ENCODE data around the gene PRKD2. TPM values are rescaled to one million over a fixed set of nuclear protein-coding genes. Genes with fewer than 3 reads are reported as not detected.

Gene PRKD2
- total and polyA plus RNA-seq, 2 donors = 20.0 to 109 TPM

- 81% methylated on average over 16 of the region's 16 CpGs for WGBS
- Histone ChIP-seq H3K36me3 (ENCODE audit: control insufficient read depth in 2 of 2, insufficient read depth in 2 of 2, low read length in 1 of 2) (peaks cover 89 to 92% of the 10 kb centered on the region in 2 donors), H3K4me3 (ENCODE audit: low read length in 2 of 2) (no peak overlapping the region), H3K9me3 (ENCODE audit: control insufficient read depth in 2 of 2, insufficient read depth in 1 of 2, low read length in 1 of 2) (no peaks in the 10 kb centered on the region), H3K27me3 (ENCODE audit: control insufficient read depth in 2 of 2, insufficient read depth in 1 of 2, low read length in 1 of 2) (no peaks in the 10 kb centered on the region), H3K27ac (ENCODE audit: low read depth in 1 of 2, low read length in 1 of 2) (no peak overlapping the region), H3K4me1 (ENCODE audit: control insufficient read depth in 2 of 2, insufficient read depth in 2 of 2, low read length in 2 of 2) (peaks cover 10 to 39% of the 10 kb centered on the region in 2 donors)
- DNase-seq (ENCODE audit: low read depth in 6 of 9, low spot score in 9 of 9) = no peak
Measured at GRCh38 chr19:46723023-46723461, 6.1 kb upstream of the PRKD2 start.

GRCh38 chr19:46722421-46723022 lies 5.6 kb upstream of the PRKD2 start:
- Histone ChIP-seq H3K27ac (ENCODE audit: low read depth in 1 of 2, low read length in 1 of 2) (no peak overlapping the region), H3K4me1 (ENCODE audit: control insufficient read depth in 2 of 2, insufficient read depth in 2 of 2, low read length in 2 of 2) (peaks cover 15 to 44% of the 10 kb centered on the region in 2 donors), H3K36me3 (ENCODE audit: control insufficient read depth in 2 of 2, insufficient read depth in 2 of 2, low read length in 1 of 2) (peaks cover 84 to 86% of the 10 kb centered on the region in 2 donors), H3K27me3 (ENCODE audit: control insufficient read depth in 2 of 2, insufficient read depth in 1 of 2, low read length in 1 of 2) (no peaks in the 10 kb centered on the region), H3K4me3 (ENCODE audit: low read length in 2 of 2) (no peak overlapping the region), H3K9me3 (ENCODE audit: control insufficient read depth in 2 of 2, insufficient read depth in 1 of 2, low read length in 1 of 2) (no peaks in the 10 kb centered on the region)
- DNase-seq (ENCODE audit: low read depth in 6 of 9, low spot score in 9 of 9) = peak in 1 of 9 donors; percentile 37
- WGBS = 72% methylated on average over 25 of the region's 25 CpGs

- H3K4me3 ChIP-seq (ENCODE audit: low read length in 2 of 2) = no peak overlapping the region
- no peak for DNase-seq (ENCODE audit: low read depth in 6 of 9, low spot score in 9 of 9)
- peaks cover 17 to 49% of the 10 kb centered on the region in 2 donors for H3K4me1 ChIP-seq (ENCODE audit: control insufficient read depth in 2 of 2, insufficient read depth in 2 of 2, low read length in 2 of 2)
- H3K9me3 ChIP-seq (ENCODE audit: control insufficient read depth in 2 of 2, insufficient read depth in 1 of 2, low read length in 1 of 2) = no peaks in the 10 kb centered on the region
- 93% methylated on average over 17 of the region's 17 CpGs for WGBS
- H3K36me3 ChIP-seq (ENCODE audit: control insufficient read depth in 2 of 2, insufficient read depth in 2 of 2, low read length in 1 of 2) = peaks cover 79 to 81% of the 10 kb centered on the region in 2 donors
- H3K27me3 ChIP-seq (ENCODE audit: control insufficient read depth in 2 of 2, insufficient read depth in 1 of 2, low read length in 1 of 2) = no peaks in the 10 kb centered on the region
- no peak overlapping the region for H3K27ac ChIP-seq (ENCODE audit: low read depth in 1 of 2, low read length in 1 of 2)
Measured at GRCh38 chr19:46722004-46722380, 5.1 kb upstream of the PRKD2 start.

GRCh38 chr19:46721269-46722003 lies 4.5 kb upstream of the PRKD2 start:
- Histone ChIP-seq H3K4me3 (ENCODE audit: low read length in 2 of 2) (no peak overlapping the region), H3K27me3 (ENCODE audit: control insufficient read depth in 2 of 2, insufficient read depth in 1 of 2, low read length in 1 of 2) (no peaks in the 10 kb centered on the region), H3K36me3 (ENCODE audit: control insufficient read depth in 2 of 2, insufficient read depth in 2 of 2, low read length in 1 of 2) (peaks cover 73 to 76% of the 10 kb centered on the region in 2 donors), H3K27ac (ENCODE audit: low read depth in 1 of 2, low read length in 1 of 2) (no peak overlapping the region), H3K9me3 (ENCODE audit: control insufficient read depth in 2 of 2, insufficient read depth in 1 of 2, low read length in 1 of 2) (no peaks in the 10 kb centered on the region), H3K4me1 (ENCODE audit: control insufficient read depth in 2 of 2, insufficient read depth in 2 of 2, low read length in 2 of 2) (peaks cover 17 to 49% of the 10 kb centered on the region in 2 donors)
- no peak for DNase-seq (ENCODE audit: low read depth in 6 of 9, low spot score in 9 of 9)
- 97% methylated on average over 16 of the region's 16 CpGs for WGBS

DNA sequence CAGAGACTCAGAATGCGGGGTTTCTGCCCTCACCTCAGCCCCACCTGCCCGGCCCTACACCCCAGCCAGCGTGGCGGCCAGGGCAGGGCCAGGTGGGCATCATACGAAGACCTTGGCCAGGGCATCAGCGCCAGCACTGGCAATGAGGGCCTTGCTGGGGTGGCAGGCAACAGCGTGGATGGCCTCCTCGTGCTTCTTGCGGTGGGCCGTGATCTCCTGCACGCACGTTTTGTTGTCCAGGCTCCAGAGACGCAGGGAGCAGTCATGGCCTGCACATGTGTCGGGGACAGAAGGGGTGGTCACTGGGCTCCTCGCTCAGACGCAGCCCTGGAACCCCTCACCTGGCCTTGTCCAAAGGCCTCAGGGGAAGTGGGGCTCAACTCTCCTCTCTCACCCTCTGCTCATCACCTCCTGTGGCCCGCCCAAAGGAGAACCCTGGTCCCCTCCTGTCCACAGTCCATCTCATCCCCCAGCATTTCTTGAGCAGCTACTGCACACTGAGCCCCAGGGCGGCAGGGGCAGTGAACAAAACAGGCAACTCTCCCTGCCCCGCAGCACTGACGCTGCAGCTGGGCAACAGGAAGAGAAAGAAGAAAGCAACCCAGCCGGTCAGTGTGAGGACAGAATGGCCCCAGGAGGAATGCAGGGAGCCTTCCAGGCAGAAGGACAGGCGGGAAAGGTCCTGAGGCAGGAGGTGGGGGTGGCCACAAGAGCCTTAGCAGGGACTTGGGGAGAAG lies 3.8 kb upstream of the PRKD2 start:
- Histone ChIP-seq H3K36me3 (ENCODE audit: control insufficient read depth in 2 of 2, insufficient read depth in 2 of 2, low read length in 1 of 2) (peaks cover 65 to 68% of the 10 kb centered on the region in 2 donors), H3K9me3 (ENCODE audit: control insufficient read depth in 2 of 2, insufficient read depth in 1 of 2, low read length in 1 of 2) (no peaks in the 10 kb centered on the region), H3K4me3 (ENCODE audit: low read length in 2 of 2) (no peak overlapping the region), H3K27ac (ENCODE audit: low read depth in 1 of 2, low read length in 1 of 2) (no peak overlapping the region), H3K4me1 (ENCODE audit: control insufficient read depth in 2 of 2, insufficient read depth in 2 of 2, low read length in 2 of 2) (peaks cover 17 to 51% of the 10 kb centered on the region in 2 donors), H3K27me3 (ENCODE audit: control insufficient read depth in 2 of 2, insufficient read depth in 1 of 2, low read length in 1 of 2) (no peaks in the 10 kb centered on the region)
- 97% methylated on average over 22 of the region's 22 CpGs for WGBS
- DNase-seq (ENCODE audit: low read depth in 6 of 9, low spot score in 9 of 9) = no peak

GRCh38 chr19:46719629-46720502 lies 3.0 kb upstream of the PRKD2 start:
- no peak for DNase-seq (ENCODE audit: low read depth in 6 of 9, low spot score in 9 of 9)
- H3K4me1 ChIP-seq (ENCODE audit: control insufficient read depth in 2 of 2, insufficient read depth in 2 of 2, low read length in 2 of 2) = peaks cover 17 to 57% of the 10 kb centered on the region in 2 donors
- peak overlapping the region in 1 of 2 donors; percentile 48 for H3K27ac ChIP-seq (ENCODE audit: low read depth in 1 of 2, low read length in 1 of 2)
- H3K4me3 ChIP-seq (ENCODE audit: low read length in 2 of 2) = no peak overlapping the region
- no peaks in the 10 kb centered on the region for H3K9me3 ChIP-seq (ENCODE audit: control insufficient read depth in 2 of 2, insufficient read depth in 1 of 2, low read length in 1 of 2)
- H3K36me3 ChIP-seq (ENCODE audit: control insufficient read depth in 2 of 2, insufficient read depth in 2 of 2, low read length in 1 of 2) = peaks cover 57 to 60% of the 10 kb centered on the region in 2 donors
- no peaks in the 10 kb centered on the region for H3K27me3 ChIP-seq (ENCODE audit: control insufficient read depth in 2 of 2, insufficient read depth in 1 of 2, low read length in 1 of 2)
- WGBS = 94% methylated on average over 25 of the region's 25 CpGs

GRCh38 chr19:46718934-46719622 lies 2.2 kb upstream of the PRKD2 start:
- Histone ChIP-seq H3K27ac (ENCODE audit: low read depth in 1 of 2, low read length in 1 of 2) (peak overlapping the region; percentile 97), H3K36me3 (ENCODE audit: control insufficient read depth in 2 of 2, insufficient read depth in 2 of 2, low read length in 1 of 2) (peaks cover 49 to 52% of the 10 kb centered on the region in 2 donors), H3K27me3 (ENCODE audit: control insufficient read depth in 2 of 2, insufficient read depth in 1 of 2, low read length in 1 of 2) (no peaks in the 10 kb centered on the region), H3K4me1 (ENCODE audit: control insufficient read depth in 2 of 2, insufficient read depth in 2 of 2, low read length in 2 of 2) (peaks cover 17 to 61% of the 10 kb centered on the region in 2 donors), H3K4me3 (ENCODE audit: low read length in 2 of 2) (no peak overlapping the region), H3K9me3 (ENCODE audit: control insufficient read depth in 2 of 2, insufficient read depth in 1 of 2, low read length in 1 of 2) (no peaks in the 10 kb centered on the region)
- WGBS = 69% methylated on average over 15 of the region's 15 CpGs
- DNase-seq (ENCODE audit: low read depth in 6 of 9, low spot score in 9 of 9) = no peak
